ENCODE data around the gene PKD2L2.
A peak's percentile ranks its signal among the peaks of the same experiment; 100 is the strongest.

The PKD2L2 gene

DNA sequence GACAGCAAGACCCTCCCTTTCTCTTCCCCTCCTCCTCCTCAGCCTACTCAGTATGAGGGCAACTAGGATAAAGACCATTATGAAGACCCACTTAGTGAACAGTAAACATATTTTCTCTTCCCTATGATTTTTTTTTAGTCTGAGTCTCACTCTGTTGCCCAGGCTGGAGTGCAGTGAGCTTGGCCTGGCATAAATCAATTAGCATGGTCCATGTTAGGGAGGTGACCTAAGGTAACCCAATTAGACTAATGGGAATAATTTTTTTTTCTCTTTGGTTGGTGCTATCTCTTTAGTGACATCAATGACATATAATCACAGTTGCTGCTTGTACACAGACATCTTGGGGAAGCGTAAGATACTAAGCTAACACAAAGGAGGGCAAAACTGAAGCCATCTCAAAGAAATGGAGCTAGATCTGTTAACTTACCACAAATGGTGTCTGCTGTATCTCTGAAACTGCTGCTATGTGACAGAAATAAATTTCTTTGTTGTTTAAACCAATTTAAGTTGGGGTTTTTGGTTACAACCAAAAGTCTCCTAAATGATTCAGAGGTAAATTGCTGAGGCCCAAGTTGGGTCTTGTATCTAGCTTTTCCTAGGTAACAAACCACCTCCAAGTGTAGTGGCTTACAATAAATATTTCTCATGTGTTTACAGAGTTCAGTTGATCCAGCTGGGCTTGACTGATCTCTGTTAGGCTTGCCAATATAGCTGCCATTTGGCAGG lies 13.3 kb downstream of the PKD2L2 start:
- TF ChIP-seq, protein P1, sequence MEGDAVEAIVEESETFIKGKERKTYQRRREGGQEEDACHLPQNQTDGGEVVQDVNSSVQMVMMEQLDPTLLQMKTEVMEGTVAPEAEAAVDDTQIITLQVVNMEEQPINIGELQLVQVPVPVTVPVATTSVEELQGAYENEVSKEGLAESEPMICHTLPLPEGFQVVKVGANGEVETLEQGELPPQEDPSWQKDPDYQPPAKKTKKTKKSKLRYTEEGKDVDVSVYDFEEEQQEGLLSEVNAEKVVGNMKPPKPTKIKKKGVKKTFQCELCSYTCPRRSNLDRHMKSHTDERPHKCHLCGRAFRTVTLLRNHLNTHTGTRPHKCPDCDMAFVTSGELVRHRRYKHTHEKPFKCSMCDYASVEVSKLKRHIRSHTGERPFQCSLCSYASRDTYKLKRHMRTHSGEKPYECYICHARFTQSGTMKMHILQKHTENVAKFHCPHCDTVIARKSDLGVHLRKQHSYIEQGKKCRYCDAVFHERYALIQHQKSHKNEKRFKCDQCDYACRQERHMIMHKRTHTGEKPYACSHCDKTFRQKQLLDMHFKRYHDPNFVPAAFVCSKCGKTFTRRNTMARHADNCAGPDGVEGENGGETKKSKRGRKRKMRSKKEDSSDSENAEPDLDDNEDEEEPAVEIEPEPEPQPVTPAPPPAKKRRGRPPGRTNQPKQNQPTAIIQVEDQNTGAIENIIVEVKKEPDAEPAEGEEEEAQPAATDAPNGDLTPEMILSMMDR (IDR thresholded peaks at IDR 0.05; ENCODE audit: control insufficient read depth, extremely low read depth, insufficient read depth): no peak
- no peak for DNase-seq (ENCODE audit: low read depth)
- no peak overlapping the region for H3K4me3 ChIP-seq (ENCODE audit: low read depth, low read length)

DNA sequence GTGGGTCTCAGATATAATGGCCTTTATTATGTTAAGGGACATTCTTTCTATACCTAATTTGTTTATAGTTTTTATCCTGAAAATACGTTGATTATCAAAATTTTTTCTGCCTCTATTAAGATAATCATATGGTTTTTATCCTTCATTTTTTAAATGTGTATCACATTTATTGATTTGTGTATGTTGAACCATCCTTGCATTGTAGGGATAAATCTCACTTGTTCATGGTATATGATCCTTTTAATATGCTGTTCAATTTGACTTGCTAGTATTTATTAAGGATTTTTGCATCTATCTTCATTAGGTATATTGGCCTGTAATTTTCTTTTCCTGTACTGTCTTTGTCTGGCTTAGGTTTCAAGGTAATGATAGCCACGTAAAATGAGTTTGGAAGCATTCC lies 25.5 kb downstream of the PKD2L2 start:
- no peak for DNase-seq (ENCODE audit: low read depth)
- no peak overlapping the region for H3K4me3 ChIP-seq (ENCODE audit: low read depth, low read length)
- TF ChIP-seq, protein P1 (IDR thresholded peaks at IDR 0.05; ENCODE audit: control insufficient read depth, extremely low read depth, insufficient read depth): no peak

DNA sequence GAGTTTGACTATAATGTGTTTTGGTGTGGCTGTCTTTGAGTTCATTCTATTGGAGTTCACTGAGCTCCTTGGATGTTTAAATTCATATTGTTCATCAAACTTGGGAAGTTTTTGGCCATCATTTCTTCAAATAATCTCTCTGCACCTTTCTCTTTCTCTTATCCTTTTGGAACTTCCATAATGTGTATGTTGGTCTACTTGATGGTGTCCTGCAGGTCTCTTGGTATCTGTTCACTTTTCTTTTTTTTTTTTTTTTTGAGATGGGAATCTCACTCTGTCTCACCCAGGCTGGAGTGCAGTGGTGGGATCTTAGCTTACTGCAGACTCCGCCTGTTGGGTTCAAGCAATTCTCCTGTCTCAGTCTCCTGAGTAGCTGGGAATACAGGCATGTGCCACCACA lies 27.7 kb downstream of the PKD2L2 start:
- TF ChIP-seq, protein P1 (IDR thresholded peaks at IDR 0.05; ENCODE audit: control insufficient read depth, extremely low read depth, insufficient read depth): no peak
- no peak overlapping the region for H3K4me3 ChIP-seq (ENCODE audit: low read depth, low read length)
- DNase-seq (ENCODE audit: low read depth): no peak

DNA sequence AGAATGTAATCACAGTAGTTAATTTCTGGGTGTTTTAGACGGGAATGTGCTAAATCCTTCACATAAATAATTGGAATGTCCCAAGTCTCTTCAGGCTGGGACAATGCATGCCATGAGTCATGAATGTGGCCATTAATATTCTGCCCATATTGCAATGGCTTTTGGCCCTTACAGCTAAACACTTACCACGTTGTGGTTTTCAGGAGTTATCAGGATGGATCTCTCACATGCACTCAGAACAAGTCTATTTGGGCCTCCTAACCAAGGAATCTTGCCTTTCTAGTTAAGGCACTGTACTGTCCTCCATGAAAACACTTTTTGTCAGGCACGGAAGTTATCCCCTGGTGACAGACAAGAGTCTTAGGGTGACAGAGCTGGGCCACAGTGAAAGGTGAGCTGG lies 32.7 kb downstream of the PKD2L2 start:
- H3K4me3 ChIP-seq (ENCODE audit: low read depth, low read length): no peak overlapping the region
- DNase-seq (ENCODE audit: low read depth): no peak
- TF ChIP-seq, protein P1 (IDR thresholded peaks at IDR 0.05; ENCODE audit: control insufficient read depth, extremely low read depth, insufficient read depth): no peak

DNA sequence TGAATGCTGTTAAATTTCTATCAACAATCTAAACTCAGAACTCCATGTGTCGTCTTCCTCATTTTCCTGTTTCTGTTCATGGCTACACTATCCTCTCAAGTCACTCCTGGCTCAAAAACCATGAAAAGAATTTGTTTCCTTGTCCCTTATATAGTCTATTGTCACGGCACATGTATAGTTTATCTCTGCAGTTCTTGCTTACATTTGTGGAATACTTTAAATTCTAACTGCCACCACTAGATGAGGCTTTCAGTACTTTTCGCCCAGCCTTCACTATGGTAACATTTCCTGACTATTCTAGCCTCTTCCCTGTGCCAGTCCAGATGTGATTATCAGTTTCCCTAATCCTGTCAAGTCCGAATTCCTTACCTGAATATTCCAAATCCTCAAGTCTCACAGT lies 34.6 kb downstream of the PKD2L2 start:
- TF ChIP-seq, protein P1 (IDR thresholded peaks at IDR 0.05; ENCODE audit: control insufficient read depth, extremely low read depth, insufficient read depth): 0 out of 2 replicates have a peak, but pooled peaks have one; percentile 12
- DNase-seq (ENCODE audit: low read depth): no peak
- no peak overlapping the region for H3K4me3 ChIP-seq (ENCODE audit: low read depth, low read length)

DNA sequence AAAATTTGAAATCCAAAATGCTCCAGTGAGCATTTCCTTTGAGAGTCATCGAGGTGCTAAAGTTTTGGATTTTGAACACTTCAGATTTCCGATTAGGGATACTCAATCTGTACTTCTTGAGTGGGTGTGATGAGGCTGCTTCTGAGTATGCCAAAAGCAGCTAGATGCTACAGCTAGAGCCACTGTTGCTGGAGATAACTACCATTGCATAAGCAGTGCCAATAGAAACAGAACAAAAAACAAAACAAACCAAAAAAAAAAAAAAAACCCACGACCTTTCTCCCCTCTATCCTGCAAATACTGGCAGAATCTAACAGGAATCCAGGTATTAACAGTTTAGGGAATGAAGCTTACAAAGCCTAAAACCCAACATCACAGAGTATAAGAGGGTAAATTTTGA lies 43.5 kb downstream of the PKD2L2 start:
- TF ChIP-seq, protein P1 (IDR thresholded peaks at IDR 0.05; ENCODE audit: control insufficient read depth, extremely low read depth, insufficient read depth): no peak
- no peak overlapping the region for H3K4me3 ChIP-seq (ENCODE audit: low read depth, low read length)
- DNase-seq (ENCODE audit: low read depth): no peak

DNA sequence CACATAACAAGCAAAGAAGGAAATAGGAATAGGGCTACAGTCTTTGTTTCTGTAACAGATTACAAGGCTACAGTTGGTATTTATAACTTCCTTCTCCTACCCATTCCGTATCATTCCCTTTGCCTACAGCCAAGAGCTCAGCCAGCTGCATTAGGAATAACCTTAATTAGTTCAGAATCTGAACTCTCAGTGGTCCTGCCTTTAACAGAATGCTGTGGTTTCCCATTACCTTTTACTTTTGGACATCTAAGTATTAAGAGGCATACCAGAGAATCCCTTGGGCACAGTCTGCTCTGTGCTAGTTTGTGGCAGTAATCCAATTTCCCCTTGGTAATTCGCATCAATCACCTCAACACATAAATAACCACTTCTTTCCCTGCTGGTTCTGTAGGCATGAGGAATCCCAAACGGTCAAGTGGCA lies 44.2 kb downstream of the PKD2L2 start:
- H3K4me3 ChIP-seq (ENCODE audit: low read depth, low read length): no peak overlapping the region
- DNase-seq (ENCODE audit: low read depth): no peak
- TF ChIP-seq, protein P1 (IDR thresholded peaks at IDR 0.05; ENCODE audit: control insufficient read depth, extremely low read depth, insufficient read depth): no peak

All from LNCaP clone FGC (cell line).